Liver (tissue), 3 donors: Measurements from ENCODE around the gene PRICKLE4.

Source experiments
- ATF3 ChIP-seq: IDR thresholded peaks from 2 replicates; pipeline ENCODE4 v1.6.1; 2016; ENCODE audit warnings: antibody characterized with exemption
- EGR1 ChIP-seq, 2 donors: IDR thresholded peaks; 2 replicates each; pipeline ENCODE4 v1.6.1; 2016 to 2018; ENCODE audit warnings: antibody characterized with exemption in 2 of 2, low read depth in 2 of 2
- FOXA1 ChIP-seq: IDR thresholded peaks from 2 replicates; pipeline ENCODE4 v1.6.1; 2016; ENCODE audit warnings: antibody characterized with exemption
- FOXA2 ChIP-seq: IDR thresholded peaks from 2 replicates; pipeline ENCODE4 v1.6.1; 2016; ENCODE audit warnings: antibody characterized with exemption
- GABPA ChIP-seq, 2 donors: IDR thresholded peaks in 1 of 2; conservative IDR thresholded peaks in 1 of 2; 2 replicates each; pipeline ENCODE4 v1.6.1; 2016; ENCODE audit warnings: antibody characterized with exemption in 2 of 2, mild to moderate bottlenecking in 1 of 2, moderate library complexity in 1 of 2
- RAD21 ChIP-seq, 2 donors: IDR thresholded peaks; 2 replicates each; pipeline ENCODE4 v1.6.1; 2016; ENCODE audit warnings: antibody characterized with exemption in 2 of 2, mild to moderate bottlenecking in 2 of 2
- REST ChIP-seq: IDR thresholded peaks from 2 replicates; pipeline ENCODE4 v1.6.1; 2016; ENCODE audit warnings: antibody characterized with exemption, mild to moderate bottlenecking
- RXRA ChIP-seq, 2 donors: IDR thresholded peaks; 2 replicates each; pipeline ENCODE4 v1.6.1; 2017 to 2018; ENCODE audit warnings: antibody characterized with exemption in 2 of 2, mild to moderate bottlenecking in 1 of 2
- SP1 ChIP-seq: IDR thresholded peaks from 2 replicates; pipeline ENCODE4 v1.6.1; 2018; ENCODE audit warnings: antibody characterized with exemption, mild to moderate bottlenecking
- TAF1 ChIP-seq: conservative IDR thresholded peaks from 2 replicates; pipeline ENCODE4 v1.6.1; 2016; ENCODE audit warnings: antibody characterized with exemption, mild to moderate bottlenecking
- YY1 ChIP-seq: IDR thresholded peaks from 2 replicates; pipeline ENCODE4 v1.6.1; 2016; ENCODE audit warnings: antibody characterized with exemption, mild to moderate bottlenecking
- ZBTB33 ChIP-seq: IDR thresholded peaks from 2 replicates; pipeline ENCODE4 v1.6.1; 2016; ENCODE audit warnings: antibody characterized with exemption
- TF ChIP-seq, protein P1 (sequence below): fragments of 150-350 bp; IDR thresholded peaks from 2 replicates; pipeline ENCODE4 v1.5.1; 2017; ENCODE audit warnings: improper control_type of control experiment, low read depth, low read length; ENCODE audit not compliant: missing input control
- TF ChIP-seq, protein P2 (sequence below): IDR thresholded peaks from 2 replicates; pipeline ENCODE4 v1.6.1; 2016; ENCODE audit warnings: antibody characterized with exemption
- donor health status: healthy.
- donor health status: healthy.

DNA sequence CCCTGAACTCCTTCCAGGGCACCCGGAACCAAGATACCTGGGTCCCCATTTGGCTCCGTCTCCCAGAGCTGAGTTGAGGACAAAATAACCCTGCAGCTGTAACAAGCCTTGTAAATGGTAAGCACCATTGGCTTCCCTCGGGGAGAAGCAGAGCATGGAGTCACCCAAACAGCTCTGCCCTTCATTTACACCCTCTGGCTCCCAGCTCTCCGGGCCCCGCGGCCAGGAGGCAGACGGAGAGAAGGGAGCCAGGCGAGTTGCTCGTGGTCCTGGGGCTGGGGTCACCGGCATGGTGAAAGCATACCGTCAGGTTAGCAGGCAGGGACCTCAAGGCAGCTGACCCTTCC lies 47.2 kb upstream of the PRICKLE4 start:
- TF ChIP-seq, protein P1, sequence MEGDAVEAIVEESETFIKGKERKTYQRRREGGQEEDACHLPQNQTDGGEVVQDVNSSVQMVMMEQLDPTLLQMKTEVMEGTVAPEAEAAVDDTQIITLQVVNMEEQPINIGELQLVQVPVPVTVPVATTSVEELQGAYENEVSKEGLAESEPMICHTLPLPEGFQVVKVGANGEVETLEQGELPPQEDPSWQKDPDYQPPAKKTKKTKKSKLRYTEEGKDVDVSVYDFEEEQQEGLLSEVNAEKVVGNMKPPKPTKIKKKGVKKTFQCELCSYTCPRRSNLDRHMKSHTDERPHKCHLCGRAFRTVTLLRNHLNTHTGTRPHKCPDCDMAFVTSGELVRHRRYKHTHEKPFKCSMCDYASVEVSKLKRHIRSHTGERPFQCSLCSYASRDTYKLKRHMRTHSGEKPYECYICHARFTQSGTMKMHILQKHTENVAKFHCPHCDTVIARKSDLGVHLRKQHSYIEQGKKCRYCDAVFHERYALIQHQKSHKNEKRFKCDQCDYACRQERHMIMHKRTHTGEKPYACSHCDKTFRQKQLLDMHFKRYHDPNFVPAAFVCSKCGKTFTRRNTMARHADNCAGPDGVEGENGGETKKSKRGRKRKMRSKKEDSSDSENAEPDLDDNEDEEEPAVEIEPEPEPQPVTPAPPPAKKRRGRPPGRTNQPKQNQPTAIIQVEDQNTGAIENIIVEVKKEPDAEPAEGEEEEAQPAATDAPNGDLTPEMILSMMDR = no peak
- TF ChIP-seq RXRA (IDR thresholded peaks at IDR 0.05) (no peak), SP1 (no peak), ATF3 (no peak), GABPA (IDR thresholded peaks at IDR 0.05 in 1 of 2, conservative IDR thresholded peaks at IDR 0.05 in 1 of 2) (no peak), RAD21 (IDR thresholded peaks at IDR 0.05) (no peak), REST (no peak), YY1 (no peak), TAF1 (no peak), ZBTB33 (no peak), FOXA1 (no peak), FOXA2 (no peak), EGR1 (IDR thresholded peaks at IDR 0.05; ENCODE audit: low read depth in 2 of 2) (no peak)
- TF ChIP-seq, protein P2, sequence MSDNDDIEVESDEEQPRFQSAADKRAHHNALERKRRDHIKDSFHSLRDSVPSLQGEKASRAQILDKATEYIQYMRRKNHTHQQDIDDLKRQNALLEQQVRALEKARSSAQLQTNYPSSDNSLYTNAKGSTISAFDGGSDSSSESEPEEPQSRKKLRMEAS = no peak
